HG03521 (cell line): ENCODE measurements around the gene PLA2G6.

Source experiments
- ATAC-seq: cut with Tn5 transposase; IDR thresholded peaks from one replicate; pipeline ENCODE4 v1.9.1; 2021; ENCODE audit warnings: mild to moderate bottlenecking, moderate library complexity; ENCODE audit not compliant: unreplicated experiment

The PLA2G6 gene

DNA sequence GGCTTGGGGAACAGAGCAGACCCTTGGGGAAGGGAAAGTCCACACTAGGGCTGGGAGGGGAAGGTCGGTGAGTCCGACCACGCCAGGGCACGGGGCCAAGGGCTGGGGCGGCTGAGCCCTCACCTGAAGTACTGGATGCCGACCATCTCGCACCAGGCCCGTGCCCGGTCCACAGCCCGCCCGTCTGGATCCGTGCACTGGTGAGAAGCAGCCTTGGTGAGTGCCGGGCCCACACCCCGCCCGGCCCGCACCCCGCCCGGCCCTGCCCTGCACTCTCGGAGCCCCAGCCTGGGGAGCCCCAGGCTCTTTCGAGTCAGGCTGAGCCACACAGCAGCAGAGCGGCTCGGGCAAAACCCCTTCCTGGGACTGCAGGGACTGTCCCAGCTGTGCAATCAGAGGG, 69.2 kb downstream of the PLA2G6 start:
- no peak for ATAC-seq

DNA sequence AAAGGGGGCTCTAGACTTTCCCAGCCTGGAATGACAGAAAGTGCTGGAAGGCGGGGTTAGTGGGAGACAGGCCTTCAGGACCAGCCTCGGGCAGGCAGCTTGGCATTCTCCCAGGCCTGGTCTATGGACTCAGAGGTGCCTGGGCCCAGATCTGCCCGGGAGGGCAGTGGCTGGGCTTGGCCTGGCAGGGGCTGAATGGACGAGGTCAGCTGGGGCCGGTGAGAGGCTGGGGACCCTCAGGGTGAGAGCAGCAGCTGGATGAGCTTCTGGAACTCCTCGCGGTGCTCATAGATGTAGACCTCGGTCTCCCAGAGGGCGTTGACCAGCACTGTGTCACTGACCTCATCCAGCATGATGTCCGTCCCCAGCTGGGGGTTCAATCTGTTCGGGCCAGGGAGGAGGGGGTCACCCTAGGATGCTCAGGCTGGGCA, 69.7 kb downstream of the PLA2G6 start:
- no peak for ATAC-seq

DNA sequence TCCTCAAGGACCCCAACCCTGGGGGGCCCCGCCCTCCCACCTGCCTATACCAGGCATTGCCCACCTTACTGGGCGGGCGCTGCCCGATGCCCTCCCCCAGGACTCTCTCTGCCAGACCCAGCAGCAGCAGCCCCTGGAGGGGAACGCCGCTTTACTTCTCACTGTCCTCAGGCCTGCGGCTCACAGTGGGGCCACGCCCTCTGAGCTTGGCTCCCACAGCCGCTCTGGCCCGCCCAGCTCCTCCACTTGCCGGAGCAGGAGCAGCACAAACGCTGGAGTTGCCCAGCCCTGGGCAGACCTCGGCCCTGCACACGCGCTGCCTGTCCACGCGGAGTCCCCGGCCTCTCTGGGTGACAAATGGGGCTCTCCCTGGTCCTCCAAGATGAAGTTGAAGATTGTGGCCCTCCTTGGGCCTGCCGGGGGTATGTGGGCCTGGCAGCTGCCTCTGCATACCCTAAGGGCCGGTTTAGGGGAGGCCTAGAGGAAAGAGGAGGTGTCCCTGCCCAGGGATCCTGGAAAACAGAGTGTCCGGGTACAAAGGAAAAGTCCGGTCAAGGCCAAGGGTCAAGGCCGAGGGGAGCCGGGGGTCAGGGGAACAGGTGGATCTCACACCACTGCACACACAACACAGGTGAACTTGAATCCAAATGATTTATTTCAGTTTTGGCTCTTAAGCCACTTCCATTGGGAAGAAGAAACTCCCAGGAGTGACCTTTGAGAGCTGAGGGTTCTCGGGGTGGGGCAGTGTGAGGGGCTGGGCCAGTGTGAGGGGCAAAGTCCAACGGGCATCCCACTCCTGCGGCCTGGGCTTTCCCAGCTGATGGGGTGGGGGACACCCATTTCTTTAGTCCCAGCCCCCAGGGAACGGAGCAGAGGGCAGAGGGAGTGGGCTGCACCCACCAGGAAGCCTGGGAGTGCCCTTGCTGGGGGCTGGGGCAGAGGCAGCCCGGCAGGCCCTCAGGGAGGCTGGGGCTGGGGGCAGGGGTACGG, 70.5 kb downstream of the PLA2G6 start:
- no peak for ATAC-seq

DNA sequence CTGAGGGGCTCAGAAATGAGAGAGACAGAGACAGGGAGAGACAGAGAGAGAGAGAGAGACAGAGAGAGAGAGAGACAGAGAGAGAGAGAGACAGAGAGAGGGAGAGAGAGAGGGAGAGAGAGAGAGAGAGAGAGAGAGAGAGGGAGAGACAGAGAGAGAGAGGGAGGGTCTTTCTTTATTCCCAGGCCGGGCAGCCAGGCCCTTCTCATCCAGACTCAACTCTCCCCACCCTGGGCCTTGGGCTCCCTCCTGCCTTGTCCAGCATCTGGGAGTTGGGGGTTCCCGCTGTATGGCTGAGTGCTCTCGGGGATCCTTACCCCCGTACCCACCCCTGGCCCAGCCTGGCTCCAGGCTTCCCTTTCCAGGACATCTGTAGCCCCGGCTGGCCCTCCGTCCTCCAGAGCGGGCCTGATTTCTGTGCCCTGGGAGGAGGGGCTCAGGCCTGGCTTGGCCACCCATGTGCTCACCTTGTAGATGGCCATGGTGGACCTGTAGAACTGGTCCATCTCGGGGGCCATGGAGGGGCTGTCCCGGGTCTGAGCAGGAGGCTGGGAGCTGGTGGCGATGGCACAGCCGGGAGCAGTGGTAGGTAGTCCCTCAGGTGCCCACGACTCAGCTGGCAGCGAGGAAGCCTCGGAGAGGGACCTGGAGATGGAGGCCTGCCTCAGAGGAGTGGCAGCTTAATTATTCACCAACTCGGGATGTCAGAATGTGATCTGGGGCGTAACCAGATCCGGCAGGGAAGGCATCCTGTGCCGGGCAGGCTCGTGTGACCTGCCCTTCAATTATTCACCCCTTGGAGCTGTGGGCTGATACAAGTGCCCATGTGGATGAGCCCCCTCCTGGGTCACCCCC, 71.4 kb downstream of the PLA2G6 start, which contains the start of gene BAIAP2L2:
BAIAP2L2 (minus strand) TSS at position 677 of the 855 bp plus-strand sequence; CDS start at position 518, 159 bp downstream.
- ATAC-seq = no peak

DNA sequence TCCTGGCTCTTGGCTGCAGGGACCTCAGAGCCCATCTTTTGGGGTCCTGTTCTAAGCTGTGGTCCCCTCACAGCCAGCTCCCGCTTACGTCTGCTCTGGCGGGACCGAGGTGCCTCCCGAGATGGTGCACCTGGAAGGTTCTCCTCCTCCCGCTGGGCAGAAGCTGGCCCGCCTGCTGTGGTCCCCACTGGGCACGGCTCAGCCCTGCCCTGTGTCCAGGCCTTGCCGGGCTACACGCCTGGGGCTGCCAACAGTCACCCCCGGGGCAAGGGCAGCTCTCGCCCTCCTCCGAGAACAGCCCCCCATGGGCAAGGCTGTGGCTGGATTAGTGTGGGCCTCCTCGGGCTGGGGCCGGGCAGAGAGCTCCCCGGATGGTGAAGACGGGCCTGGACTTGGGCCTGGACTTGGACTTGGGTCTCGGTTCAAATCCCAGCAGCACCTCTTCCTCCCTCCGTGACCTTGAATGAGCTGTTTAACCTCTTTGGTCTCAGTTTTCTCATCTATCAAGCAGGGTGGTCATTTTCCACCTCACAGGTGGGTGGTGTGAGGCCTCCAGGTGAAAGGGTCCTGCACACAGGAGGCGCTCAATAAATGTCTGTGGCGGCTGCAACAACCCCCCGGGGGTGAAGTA, 72.1 kb downstream of the PLA2G6 start:
- ATAC-seq = no peak

DNA sequence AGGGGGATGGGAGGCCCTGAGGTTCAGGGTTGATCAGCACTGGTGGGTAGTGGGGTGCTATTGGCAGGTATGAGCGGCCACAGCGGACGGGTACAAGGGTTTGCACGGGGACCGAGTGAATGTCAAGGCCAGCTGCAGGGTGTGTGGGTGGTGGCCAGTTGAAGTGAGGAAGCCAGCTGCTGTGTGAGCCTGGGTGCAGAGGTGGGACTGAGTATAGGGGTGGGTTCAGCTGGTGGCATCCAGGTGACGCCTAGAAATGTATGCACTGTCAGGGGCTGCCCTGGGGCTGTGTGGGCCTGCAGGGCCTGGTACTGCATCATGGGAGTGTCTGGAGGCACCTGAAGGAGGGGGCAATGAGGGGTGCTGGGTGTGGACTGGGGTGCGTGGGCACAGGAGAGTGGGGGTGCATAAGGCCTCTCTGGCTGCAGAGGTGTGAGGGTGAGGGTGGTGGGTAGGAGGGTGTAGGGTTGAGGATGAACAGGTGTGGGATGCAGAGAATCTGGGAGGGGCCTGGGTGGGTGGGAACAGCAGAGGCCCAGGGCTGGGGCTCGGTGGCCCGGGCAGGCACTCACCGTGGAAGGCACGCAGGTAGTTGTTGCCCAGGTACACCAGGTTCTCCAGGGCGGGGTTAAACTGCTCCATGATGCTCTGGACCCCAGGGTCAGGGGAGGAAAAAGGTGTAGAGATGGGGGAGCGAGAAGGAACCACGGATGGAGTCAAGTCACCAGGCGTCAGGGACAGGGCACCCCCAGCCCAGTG, 72.9 kb downstream of the PLA2G6 start:
- no peak for ATAC-seq

DNA sequence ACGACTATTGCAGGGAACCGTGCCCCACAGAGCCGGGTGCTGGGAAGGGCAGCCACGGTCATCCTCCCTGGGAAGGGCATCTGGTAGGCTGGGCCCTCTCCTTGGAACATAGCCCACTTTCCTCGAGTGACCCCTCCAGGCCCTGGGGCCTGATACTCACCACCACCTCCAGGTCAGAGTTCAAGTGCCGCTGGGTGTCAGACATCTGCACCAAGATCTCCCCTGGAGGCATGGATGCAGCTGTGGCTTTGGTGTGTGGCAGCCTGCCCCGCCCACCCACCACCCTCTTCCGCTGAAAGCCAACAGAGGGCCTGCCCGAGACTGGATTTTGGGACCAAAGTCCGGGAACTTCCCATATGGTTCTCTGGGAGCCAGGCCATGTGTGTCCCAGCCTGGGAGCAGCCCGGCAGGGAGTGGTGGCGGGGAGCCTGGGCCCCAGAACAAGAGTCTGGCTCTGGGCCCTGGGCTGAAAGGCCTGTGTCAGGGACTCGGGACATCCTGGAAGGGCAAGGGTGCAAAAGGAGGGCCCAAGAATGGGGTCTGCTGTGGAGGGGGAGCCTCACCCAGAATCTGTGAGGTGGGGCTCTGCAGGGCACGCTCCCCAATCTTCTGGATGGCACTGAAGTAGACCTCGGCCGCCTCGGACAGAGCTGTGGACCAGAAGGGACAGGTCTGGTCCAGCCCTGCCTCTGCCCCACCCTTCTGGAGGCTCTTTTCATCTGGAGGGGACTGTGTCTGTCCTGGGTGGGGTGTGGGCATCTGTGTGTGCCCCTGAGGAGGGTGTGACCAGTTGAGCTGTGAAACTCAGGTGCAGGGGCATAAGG, 73.7 kb downstream of the PLA2G6 start:
- ATAC-seq = no peak

DNA sequence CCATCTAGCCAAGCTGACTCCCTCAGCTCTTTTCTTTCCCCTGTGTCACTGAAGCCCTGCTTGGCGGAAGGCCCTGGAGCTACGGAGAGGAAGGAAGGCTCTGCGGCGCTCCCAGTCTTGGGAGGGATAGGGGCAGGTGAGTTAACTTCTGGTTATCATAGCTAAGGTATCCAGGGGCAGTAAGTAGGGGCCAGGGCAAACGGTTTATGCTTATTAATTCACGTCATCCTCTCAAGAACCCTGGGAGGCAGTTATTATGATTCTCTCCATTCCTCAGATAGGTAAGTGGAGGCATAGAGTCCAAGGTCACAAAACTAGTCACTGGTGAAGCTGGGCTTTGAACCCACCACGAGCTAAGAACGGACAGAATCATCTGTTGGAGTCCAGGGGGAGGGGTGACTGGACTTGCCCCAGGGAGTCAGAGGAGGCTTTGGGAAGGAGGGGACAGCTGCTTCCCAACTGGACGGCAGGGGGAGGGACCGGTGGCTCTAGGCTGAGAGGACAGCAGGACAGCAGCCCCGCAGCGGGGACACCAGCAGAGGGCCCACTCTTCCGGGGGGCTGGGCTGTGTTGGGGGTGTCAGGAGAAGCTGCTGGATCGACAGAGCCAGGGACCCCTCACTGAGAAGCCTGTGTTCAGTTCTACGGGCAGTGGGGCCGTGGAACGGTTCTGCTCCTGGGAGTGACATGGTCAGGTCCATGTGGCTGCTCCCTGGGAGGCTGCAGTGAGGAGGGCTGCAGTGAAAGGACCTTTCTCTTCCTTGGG, 74.6 kb downstream of the PLA2G6 start:
- no peak for ATAC-seq

DNA sequence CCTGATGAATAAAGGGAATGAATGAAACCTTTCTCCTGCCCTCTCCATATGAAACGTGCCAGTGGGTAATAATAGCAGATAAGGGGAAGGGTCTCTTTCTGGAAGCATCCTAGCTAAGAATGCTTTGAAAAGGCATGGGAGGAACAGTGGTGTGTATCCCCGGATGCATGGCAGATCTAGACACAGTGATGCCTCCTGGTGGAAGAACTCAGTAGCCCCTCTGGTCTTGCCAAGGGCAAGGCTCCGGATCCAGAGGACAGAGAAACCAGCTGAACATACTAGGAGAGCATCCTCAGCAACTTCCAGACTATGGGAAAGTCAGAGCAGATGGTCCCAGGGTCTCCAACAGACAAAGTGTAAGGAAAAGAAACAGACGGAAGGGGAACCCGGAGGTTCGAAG, 77.5 kb downstream of the PLA2G6 start:
- ATAC-seq = no peak

DNA sequence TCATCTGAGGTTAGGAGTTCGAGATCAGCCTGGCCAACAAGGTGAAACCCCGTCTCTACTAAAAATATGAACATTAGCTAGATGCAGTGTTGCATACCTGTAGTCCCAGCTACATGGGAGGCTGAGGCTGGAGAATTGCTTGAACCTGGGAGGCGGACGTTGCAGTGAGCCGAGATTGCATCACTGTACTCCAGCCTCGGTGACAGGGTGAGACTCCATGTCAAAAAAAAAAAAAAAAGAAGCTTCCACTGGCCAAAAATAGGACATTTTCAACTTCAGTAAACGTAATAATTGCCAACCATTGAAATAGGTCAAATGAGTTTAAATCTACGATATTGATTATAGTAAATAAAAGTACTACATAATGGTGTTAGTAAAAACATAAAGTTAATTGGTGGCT, 78.0 kb downstream of the PLA2G6 start:
- no peak for ATAC-seq

DNA sequence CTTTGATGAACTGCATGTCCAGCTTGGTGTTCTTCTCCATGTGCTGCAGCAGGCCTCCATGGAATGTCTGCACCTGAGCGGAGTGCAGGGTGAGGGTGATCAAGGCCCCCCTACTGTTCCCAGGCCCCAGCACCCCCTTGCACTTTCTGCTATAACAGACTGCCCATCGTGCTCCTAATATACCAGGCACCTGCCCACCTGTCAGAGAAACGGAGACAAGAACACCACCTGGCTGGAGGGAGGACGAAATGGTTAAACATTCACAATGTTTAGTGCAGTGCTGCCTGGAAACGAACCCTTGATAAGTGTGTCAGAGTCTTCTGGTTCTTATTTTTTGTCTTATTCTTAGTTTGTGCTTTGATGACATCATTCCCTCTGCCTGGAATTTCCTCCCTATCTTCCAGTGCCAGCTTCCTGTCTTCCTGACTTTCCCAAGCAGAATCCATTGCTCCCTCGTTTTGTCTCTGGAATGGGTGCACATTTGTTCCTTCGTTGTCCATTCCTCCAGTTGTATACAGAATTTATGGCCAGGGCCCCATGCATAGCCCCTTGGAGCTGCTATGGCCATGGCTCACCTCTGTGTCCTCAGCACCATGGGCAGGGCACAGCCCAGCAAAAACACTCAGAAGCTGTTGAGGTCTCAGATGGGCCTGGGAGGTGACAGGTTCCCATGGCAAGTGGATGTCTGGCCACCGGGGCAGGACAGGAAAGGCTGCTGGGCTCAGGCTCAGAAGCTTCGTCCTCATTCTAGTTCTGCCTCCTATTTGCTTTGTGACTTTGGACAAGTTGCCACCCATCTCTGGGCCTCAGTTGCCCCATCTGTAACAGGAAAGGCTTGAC, 83.0 kb downstream of the PLA2G6 start:
- ATAC-seq = no peak

DNA sequence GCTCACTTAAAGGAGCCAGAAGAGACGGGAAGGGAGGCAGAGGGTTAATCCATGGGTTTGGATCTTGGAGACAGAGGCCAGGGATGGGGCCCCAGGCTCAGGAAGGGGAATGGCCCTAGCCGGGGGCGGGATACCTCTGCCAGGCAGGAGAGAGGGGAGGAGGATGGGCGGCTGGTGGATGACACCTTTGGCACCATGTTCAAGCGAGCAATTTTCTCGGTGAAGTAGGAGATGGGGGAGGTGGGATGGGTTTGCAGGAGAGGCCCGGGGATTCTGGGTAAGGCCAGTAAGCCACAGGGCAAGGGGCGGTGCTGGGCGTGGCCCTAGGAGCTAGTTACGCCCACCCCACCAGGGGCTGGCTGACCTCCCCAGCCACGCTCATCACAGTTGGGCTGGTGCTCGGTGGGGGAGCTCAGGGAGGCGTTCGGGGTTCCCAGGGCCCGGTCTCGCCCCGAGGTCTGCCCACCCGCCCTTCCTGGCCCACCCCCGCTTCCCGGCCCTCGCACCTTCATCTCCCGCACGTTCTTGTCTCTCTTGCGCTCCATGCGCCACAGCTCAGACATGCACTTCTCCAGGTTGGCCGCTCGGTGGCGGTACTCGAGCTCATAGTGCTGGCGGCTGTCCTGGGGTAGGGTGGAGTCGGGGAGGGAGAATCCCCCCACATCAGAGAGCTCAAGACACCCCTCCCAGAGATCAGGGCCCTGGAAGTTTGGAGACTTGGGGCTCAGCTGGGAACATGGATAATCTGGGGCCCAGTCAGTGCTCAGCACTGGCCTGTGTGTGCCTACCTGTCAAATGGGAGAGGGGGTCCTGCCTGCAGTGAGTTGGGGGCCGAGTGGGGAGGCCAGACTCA, 83.8 kb downstream of the PLA2G6 start:
- ATAC-seq = no peak

DNA sequence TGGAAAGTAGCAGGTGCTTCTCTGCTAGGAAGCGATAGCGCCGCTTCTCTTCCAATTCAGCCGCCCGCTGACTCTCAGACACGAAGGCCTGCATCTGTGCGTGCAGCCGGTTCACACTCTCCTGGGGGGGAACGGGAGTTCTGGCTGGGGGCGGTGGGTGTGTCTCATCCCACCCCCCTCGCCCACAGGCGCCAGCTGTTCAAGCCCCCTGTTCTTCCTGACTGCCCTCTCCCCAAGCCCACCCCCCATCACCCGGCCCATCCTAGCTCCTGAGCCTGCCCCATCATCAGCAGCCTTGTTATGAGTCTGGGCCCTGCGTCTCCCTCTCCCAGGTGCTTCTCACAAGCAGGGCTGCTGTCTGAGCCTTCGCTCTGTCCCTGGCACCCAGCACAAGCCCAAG, 84.6 kb downstream of the PLA2G6 start:
- no peak for ATAC-seq

DNA sequence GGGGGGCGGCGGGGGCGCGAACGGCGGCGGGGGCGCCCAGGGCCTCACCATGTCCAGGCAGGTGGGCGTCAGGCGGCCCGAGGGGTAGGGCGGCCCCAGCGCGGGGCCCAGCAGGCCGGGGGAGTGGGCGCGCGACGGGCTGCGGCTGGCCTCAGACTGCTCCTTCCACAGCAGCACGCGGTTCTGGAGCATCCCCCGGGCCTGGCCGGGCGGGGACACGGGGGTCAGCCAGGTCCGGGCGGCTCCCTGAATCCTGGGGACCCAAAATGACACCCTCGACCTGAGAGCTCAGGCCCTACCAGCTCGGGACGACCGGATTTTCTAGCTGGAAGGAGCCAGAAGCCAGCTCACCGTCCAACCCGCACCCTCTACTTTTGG, 92.2 kb downstream of the PLA2G6 start:
- no peak for ATAC-seq

DNA sequence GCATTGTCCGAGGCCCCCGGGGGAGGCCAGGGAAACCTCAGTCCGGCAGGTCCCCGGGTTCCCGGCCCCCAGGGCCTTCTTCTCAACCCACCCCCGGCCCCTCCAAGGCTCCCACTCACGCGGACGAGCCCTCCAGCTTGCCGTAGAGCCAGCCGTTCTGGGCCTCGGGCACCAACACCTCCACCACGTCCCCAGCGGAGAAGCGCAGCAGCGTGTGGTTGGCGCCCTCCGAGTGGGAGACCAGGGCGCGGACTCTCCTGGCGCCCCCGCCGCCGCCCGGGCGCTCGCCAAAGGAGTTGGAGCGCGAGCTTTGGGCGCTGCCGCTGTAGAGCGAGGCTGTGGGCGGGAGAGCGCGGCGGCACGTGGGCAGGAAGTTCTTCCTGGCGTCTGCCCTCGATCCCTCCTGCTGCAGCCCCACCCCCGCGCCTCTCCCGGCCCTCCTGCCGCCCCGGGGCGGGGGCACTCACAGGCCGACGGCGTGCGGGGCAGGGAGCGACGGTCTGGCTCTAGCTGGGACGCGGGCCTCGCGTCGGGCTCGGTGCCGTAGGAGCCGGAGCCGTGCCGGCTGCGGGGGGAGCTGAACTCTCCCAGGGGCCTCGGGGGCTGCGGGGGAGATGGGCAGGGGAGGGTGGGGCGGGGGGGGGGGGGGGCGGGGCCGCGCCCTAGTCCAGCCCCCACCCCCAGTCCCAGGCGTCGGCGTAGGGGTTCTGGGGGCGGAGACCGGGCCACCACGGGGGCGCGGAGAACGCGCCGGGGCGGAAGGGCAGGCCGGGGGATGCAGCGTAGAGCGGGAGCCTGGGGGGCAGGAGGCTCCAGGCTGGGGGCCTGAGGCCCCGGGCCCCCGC, 92.8 kb downstream of the PLA2G6 start:
- no peak for ATAC-seq

DNA sequence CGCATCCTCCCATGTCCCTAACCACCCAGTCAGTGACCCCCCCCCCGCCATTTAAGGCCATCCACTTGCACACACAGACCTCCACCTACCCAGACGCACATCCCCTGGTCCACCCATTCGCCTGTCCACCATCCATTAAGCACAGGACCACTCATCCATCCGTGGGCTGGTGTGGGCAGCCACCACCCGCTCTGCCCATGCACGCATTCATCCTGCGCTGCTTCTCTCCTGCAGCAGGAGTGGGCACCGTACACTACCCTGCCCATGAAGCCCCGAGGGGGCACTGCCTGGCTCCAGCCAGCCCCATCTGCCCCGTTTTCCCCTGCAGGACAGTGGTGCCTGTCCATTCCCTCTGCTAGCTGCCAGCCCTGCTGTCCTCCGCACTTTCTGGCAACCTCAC, 93.8 kb downstream of the PLA2G6 start:
- no peak for ATAC-seq
